NCI-H2227 (cell line): ENCODE measurements around the gene SH3TC2.
A peak's percentile ranks its signal among the peaks of the same experiment; 100 is the strongest.

Experiments used
- DNase-seq: peaks from one replicate; lab custom pipeline; 2025; ENCODE audit not compliant: unreplicated experiment; lab: John Stamatoyannopoulos, UW

The SH3TC2 gene

DNA sequence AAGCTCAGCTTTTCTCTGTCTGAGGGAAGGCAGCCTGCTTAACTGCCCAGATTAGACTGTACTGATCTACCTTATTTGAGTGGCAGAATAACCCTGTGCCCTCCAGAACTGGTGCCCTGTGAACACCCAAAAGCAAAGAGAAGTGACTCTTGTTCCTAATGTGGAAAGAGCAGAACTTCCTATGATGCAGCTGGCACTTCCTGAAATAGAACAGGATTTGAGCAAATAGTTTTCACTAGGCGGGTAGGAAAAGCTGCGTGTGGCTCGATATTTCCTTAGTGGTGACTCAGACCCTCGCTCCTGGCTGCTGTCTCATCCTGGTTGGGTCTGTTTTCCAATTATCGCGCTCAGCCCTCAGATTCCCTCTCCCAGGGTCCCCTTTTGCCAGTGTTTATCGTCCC, 89.9 kb downstream of the SH3TC2 start:
- no peak for DNase-seq

DNA sequence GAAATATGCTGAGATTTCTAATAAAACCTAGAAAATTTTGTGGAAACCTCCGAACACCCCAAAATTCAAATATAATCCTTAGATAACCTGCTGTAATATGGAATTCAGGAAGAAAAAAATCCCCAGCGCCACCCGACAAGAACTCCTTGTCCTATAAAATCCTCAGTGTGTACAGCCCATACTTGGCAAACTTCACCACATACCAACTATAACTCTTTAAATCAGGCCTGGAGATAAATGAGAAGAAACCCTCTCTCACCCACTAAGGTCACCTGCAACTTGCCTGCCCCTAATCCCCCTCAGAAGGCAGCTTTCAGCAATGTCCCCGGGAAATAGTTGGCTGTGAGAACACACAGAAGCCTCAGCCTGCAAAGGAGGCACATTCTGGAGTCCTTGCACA, 90.5 kb downstream of the SH3TC2 start:
- DNase-seq, result no peak

DNA sequence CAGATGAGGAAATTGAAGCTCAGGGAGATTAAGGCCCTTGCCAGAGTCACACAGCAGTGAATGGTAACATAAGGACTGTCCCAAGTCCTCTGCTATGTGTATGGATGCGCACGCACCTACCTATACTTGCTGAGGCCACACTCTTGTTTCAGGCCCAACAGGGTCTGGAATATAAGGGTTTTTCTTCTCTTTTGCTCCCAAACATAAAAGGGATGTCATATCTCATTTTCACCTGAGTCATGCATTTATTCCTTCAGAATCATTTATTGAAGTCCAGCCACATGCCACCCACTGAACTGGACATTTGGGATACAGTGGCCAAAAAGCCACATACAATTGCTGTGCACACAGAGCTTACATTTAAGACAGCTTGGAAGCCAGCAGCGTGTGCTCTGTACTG, 92.0 kb downstream of the SH3TC2 start:
- no peak for DNase-seq

DNA sequence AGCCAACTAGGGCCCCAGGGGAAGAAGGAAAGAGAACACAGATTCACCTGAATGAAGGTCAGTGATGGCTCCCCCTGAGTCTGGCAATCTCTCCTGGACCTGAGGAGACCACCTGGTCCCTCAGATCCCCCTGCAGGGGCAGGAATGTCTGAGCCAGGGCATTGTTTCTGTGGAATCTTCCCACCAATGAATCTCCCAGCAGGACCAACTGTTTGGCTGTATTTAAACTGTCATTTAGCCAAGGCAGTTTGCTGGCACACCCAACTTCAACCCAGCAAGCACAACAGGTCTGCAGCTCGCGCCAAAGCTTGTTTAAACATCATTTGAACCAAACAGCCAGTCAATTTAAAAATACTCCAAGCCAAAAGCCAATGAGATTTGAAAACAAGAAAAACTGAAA, 92.6 kb downstream of the SH3TC2 start:
- DNase-seq, result no peak

DNA sequence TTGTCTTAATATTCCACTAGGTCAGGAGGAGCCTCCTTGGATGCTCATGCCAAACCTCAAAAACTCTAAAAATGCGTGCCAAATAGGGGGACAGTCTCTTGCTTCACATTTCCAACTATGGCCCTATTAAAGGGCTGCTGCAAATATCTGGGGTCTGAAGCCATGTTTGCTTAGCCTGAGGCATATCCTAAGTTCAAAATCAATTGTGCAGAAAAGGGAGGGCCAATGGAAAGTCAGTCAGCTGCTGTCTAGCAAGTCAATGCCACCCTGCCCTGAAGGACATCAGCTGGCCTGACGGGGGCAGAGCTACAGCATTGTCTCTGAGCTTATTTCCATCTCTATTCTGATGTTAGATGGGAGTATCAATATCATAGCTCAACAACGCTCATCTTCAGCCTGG, 93.6 kb downstream of the SH3TC2 start:
- DNase-seq, result no peak

DNA sequence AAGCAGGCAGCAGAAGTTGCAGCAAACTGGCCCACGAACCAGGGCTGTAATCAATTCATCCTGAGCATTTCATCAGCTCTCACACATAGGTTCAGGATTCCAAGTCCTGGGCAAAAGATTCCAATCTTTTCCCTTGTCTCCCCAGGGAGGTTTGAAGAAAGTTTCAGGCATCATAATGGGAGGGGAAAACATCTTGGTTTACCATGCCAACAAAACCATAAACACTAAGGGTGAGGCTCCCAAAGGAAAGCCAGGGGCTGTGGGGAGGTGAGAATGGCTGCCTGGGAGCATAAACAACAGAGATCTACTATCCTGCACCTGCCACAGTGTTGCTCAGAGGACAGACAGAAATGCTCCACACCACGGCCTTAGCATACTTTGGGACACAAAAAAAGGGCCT, 94.6 kb downstream of the SH3TC2 start:
- DNase-seq, result no peak

DNA sequence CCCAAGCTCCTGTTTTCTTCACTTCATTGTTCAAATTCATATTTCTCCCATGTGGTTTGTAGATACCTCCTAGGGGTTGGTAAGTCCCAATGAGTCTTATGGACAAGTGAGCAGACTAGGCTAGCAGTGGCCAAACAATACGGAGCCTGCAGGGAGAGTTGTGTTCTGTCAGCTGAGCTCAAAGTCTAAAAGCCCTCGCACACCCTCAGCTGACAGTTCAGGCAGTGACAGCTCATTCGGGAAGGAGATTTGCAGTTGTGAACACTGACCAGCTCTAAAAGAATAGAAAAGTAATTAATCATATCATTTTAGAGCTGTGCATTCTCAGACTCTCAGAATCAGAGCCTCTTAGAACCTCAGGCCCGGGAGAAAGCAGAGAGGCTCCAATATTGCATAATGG, 95.1 kb downstream of the SH3TC2 start:
- no peak for DNase-seq

DNA sequence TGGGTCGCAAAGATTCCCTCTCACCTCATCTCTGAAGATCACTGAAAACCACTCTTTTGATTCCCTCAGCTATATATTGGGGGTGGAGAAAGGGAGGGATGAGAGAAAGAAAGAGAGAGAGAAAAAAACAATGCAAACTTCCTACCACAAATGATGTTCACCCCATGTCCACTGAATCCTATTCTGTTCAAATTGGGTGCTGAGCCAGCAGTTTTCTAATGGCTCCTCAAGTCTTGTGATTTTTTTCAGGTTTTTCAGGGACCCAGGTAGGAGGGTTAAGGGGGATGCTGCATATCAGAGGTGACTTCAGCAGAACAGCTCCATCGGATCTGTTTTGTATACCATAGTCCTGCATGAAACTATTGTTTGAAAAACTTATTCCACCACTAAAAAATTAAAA, 95.9 kb downstream of the SH3TC2 start:
- no peak for DNase-seq

DNA sequence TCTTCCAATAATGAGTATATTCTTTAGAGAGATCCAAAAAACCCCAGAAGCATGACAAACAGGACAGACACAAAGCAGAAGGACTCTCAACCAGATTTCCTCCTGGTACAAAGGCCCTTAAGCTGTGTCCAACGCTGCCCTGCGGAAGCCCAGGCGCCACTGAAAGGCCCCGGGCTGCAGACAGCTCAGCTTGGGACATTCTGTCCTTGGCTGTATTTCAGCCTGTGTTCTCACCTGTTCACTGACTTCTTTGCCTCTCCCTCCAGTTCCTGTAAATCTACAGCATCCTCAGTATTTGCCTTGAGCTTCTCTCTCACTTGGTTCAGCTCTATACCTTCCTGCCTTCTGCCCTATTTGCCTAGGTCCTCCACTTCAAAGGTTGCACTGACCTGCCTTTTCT, 96.5 kb downstream of the SH3TC2 start:
- DNase-seq, result no peak

DNA sequence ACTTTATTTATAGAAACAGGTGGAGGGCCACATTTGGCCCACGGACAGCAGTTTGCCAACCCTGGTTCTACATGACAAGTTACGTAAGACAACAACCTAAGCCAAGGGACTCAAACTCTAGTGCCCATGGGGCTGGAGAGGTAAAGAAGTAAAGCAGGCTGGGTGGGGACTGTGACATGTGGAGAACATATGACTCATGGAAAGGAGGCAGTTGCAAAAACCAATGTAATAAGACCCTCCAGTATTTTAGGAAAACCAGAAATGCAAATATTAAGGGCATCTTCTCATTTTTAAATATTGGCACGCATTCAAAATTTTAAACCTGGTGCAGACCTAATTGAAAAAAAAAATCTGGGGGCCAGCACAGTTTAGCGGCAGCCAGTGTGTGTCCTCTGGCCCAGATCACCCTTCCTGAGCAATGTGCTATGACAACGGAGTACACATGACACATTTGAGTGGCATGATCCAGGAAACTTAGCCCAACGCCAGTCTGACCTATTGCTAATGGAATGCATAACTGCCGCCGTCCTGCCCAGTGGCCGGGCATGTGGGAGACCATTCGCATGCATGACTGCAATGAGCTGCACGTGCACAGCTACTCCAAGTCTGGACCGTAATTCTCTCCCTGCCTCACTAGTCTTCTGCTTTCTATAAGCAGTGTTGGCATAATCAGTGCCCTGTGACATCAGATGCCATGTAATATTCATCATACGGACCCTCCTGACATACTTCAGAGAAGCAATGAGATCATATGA, 97.2 kb downstream of the SH3TC2 start:
- DNase-seq, result no peak

DNA sequence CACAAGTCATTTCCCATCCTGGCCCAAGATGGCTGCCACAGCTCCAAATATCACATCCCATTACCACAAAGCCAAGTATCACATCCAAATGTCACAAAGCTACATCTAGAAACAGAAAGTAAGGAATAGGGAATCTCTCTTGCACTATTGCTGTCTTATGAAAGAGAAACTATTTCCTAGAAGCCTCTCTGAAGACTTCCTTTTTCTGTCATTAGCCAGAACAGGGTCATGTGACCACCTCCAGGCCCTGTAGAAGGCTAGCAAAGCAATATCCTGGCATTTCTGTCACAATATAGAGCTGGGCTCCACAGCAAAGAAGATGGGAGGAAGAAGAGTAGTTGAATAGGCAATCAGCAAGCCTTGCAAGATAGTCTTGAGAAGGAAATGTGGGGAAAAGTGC, 99.2 kb downstream of the SH3TC2 start:
- no peak for DNase-seq

DNA sequence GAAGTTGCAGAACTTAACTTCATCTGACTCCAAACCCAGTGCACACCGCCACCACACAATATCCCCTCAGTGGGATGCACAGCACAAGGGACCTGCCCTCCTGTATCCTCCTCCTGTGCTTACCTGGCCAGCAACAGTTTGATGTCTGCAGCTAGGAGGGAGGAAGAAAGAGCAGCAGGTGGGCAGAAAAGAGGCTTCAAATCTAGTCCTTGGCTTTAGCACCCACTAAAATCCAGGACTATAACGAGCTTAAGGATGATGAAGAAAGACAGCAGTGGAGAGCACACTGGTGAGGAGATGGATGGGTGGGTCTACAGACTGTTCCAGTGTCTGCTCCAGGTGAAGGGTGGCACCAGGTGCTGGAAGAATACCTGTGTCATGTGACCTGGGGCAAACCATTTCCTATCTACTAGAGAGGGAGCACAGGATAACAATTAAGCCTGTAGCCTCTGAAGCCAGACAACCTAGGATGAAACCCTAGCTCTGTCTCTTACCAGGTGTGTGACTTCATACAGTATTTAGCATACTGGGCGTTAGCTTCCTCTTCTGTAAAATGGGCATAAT, 100.0 kb downstream of the SH3TC2 start:
- DNase-seq, result no peak

DNA sequence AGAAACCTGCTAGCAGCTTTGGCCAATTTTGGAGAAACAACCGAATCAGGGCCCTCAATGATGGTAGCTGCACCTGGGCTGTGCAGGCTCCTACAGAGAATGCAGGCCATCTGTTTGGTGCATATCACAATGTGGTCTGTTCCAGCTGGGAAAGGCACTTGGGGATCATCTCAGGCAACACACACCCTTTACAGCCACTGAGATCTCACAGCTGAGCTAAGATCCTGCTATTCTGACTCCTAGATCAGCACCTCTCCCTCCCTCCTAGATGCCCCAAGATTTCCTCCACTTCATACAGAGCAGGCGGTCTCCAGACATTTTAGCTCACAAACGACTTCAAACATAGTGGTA, 100.7 kb downstream of the SH3TC2 start:
- no peak for DNase-seq

DNA sequence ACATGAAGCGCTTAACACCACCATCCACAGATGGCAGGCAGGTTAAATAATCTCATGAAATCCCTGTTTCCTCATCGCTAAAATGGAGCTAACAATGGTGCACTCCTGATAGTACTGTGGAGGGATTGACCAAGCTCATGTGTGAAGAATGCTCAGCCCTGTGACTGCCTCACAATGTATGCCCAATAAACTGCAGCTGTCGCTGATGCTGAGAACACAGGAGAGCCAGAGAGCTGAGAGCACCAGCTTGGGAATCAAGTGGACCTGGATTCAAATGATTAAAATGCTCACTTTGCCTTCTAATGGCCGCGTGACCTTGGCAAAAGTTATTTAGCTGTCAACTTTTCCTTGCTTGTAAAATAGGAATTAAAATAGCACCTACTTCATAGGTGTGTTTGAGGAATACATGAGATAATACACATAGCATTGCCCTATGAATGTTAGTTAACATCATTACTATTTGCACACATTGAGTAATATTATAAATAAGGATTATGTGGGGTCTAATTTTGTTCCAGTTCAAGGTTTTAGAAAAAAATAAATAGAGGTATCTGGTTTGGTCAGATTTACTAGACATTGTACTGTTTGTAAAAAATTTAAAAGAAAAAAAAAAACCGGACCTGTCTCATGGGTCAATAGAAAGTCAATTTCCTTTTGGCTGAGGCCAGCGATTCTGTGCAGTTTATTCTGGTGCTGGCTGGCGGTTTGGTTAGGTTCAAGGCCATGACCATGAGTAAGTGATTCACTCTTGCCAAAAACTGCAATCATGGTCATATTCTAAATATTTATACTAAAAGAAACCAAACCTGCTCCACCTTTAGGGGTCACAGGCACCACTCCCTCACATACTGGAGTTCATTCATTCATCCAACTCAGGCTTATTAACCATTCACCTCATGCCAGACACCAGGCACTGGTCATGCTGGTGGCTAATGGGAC, 101.3 kb downstream of the SH3TC2 start:
- DNase-seq, result no peak

DNA sequence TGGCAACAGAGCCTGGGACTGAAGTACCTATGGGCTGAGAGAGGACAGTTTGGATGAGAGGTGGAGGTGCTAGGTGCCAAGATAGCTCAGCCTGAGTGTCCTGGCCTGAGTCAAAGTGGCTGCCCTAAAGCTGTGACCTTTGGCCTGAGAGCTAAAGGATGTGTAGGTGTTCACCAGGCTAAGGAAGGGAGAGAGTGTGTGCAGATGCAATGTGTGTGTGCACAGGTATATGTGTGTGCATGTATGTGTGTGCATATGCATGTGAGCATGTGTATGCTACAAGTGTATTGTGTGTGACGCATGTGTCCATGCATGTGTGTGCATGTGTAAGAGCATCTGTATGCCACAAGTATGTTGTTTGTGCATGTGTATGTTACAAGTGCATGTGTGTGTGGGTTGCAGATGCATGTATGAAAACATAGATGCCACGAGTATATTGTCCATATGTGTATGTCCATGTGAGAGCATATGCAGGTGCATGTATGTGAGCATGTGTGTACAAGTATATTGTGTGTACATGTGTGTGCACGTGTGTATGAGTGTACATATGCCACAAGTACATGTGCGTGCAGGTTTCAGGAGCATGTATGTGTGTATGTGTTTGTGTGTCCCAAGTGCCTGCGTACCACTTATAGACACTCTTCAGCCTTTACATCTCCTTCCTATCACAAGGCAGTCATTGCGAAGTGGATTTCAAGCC, 102.6 kb downstream of the SH3TC2 start:
- no peak for DNase-seq

DNA sequence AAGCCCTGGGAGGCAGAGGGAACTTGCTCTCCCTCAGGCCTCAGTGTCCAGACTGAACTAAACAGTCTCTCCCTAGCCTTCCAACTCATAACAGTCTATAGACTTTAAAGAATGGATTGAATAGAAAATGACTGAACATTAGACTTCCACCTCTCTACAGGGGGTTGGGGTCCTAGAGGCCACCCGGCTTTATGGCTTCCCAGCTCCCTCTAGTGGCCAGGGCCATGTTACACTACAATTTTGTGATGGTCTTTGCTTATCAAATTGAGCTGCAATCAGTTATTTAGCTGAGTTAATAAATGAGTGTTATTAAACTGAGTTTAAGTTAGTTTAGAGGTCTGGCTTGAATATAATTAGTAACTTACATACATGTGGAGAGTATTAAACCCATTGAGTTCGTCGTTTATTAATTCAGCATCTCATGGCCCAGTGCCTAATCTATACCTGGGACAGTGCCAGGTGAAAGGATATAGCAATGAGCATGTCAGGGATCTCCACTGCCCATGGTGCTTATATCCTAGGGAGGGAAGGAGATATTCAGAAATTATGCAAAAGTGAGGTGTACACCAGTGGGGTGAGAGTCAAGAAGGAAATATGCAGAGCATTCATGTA, 105.2 kb downstream of the SH3TC2 start:
- peak; percentile 1 for DNase-seq

DNA sequence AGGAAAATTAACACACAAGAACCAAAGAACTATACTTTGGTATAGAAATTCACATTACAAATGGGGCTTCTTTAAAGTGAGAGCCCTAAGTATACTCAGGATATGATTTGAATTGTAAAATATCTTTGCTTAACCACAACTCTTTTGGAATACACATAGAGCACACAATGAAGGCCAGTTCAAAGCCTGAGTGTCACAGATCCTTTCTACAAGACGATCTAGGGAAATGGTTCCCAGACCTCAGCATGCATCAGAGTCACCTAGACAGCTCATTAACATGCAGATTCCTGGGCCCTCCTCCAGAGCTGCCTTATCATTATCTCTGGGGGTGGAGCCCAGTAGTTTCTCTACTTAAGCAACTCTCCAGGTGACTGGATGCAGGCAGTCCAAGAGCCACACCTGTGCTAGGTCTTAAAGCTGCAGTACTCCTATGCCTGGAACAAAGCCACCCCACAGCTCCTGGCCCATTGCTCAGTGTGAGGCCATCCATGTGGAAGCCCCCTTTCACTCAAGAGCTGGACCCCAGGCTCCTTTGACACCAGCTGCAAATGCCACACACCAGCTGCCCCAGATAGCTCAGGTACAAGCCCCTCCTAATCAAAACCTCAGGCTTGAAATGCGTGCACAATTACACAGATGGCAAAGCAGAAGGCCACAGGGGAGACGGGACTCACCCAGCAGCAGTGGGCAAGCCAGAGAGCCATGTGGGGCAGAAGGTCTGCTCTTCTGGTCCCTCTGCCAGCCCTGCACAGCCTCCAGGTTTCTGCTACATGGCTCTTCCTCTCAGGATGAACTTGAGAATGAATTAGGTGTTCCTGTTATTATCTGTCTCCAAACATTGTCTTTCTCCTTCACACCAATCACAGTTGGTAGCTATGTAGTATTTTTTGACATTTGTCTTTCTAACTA, 106.1 kb downstream of the SH3TC2 start:
- DNase-seq, result no peak
